ENCODE data around the gene BTNL2. TPM values are rescaled to one million over a fixed set of nuclear protein-coding genes. Genes with fewer than 3 reads are reported as not detected.

Gene BTNL2
- total RNA-seq, 1 donor from 2014 or later: not detected

GRCh38 chr6:32411566-32412327, 4.8 kb upstream of the BTNL2 start:
- no peaks in the 10 kb centered on the region for H3F3A ChIP-seq (ENCODE audit: low read depth)
- H3K27ac ChIP-seq: no peak overlapping the region
- Mint-ChIP-seq H3K4me1 (peaks cover 10% of the 10 kb centered on the region), H3K36me3 (no peaks in the 10 kb centered on the region), H3K27me3 (ENCODE audit: insufficient read depth, low read depth) (peaks cover 10% of the 10 kb centered on the region), H3K9me3 (no peaks in the 10 kb centered on the region), H3K4me3 (no peak overlapping the region), H3K27ac (no peak overlapping the region)
- no peak overlapping the region for H3K4me2 ChIP-seq
- no peaks in the 10 kb centered on the region for H3K36me3 ChIP-seq
- H3K4me3 ChIP-seq: no peak overlapping the region
- H3K9ac ChIP-seq: no peak overlapping the region
- H3K9me3 ChIP-seq (ENCODE audit: low read depth): no peaks in the 10 kb centered on the region
- no peak overlapping the region for H2AFZ ChIP-seq (replicated peaks)
- peaks cover 31% of the 10 kb centered on the region for H3K27me3 ChIP-seq
- no peaks in the 10 kb centered on the region for H3K79me2 ChIP-seq (ENCODE audit: low read depth)
- H4K20me1 ChIP-seq (ENCODE audit: low read depth): no peaks in the 10 kb centered on the region
- peaks cover 10% of the 10 kb centered on the region for H3K4me1 ChIP-seq
- DNase-seq (ENCODE audit: low spot score): no peak
- TF ChIP-seq EZH2phosphoT487 (IDR thresholded peaks at IDR 0.05): no peak
- TF ChIP-seq CTCF (IDR thresholded peaks at IDR 0.05): no peak
- no peak for TF ChIP-seq EZH2 (IDR thresholded peaks at IDR 0.05)

GRCh38 chr6:32410906-32411305, 3.9 kb upstream of the BTNL2 start:
- no peak overlapping the region for H3K9ac ChIP-seq
- H3K36me3 Mint-ChIP-seq: no peaks in the 10 kb centered on the region
- no peak overlapping the region for H3K27ac ChIP-seq
- DNase-seq (ENCODE audit: low spot score): no peak
- no peaks in the 10 kb centered on the region for H3K9me3 Mint-ChIP-seq
- H3K4me3 ChIP-seq: no peak overlapping the region
- peaks cover 13% of the 10 kb centered on the region for H3K4me1 ChIP-seq
- H3K4me1 Mint-ChIP-seq: peaks cover 10% of the 10 kb centered on the region
- no peak overlapping the region for H2AFZ ChIP-seq (replicated peaks)
- peaks cover 28% of the 10 kb centered on the region for H3K27me3 ChIP-seq
- TF ChIP-seq CTCF (IDR thresholded peaks at IDR 0.05): no peak
- TF ChIP-seq EZH2phosphoT487 (IDR thresholded peaks at IDR 0.05): no peak
- TF ChIP-seq EZH2 (IDR thresholded peaks at IDR 0.05): no peak
- H3K27me3 Mint-ChIP-seq (ENCODE audit: insufficient read depth, low read depth): peaks cover 10% of the 10 kb centered on the region
- no peak overlapping the region for H3K4me3 Mint-ChIP-seq
- no peaks in the 10 kb centered on the region for H3K9me3 ChIP-seq (ENCODE audit: low read depth)
- no peak overlapping the region for H3K27ac Mint-ChIP-seq
- no peaks in the 10 kb centered on the region for H3K36me3 ChIP-seq
- H4K20me1 ChIP-seq (ENCODE audit: low read depth): no peaks in the 10 kb centered on the region
- no peaks in the 10 kb centered on the region for H3F3A ChIP-seq (ENCODE audit: low read depth)
- H3K4me2 ChIP-seq: no peak overlapping the region
- no peaks in the 10 kb centered on the region for H3K79me2 ChIP-seq (ENCODE audit: low read depth)

GRCh38 chr6:32406197-32406596, 784 bp downstream of the BTNL2 start:
- Mint-ChIP-seq H3K36me3 (no peaks in the 10 kb centered on the region), H3K27ac (no peak overlapping the region), H3K27me3 (ENCODE audit: insufficient read depth, low read depth) (peaks cover 2% of the 10 kb centered on the region), H3K9me3 (no peaks in the 10 kb centered on the region), H3K4me3 (no peak overlapping the region), H3K4me1 (peaks cover 3% of the 10 kb centered on the region)
- no peak overlapping the region for H3K4me3 ChIP-seq
- H3K79me2 ChIP-seq (ENCODE audit: low read depth): no peaks in the 10 kb centered on the region
- H3K36me3 ChIP-seq: no peaks in the 10 kb centered on the region
- no peak overlapping the region for H3K27ac ChIP-seq
- H3K9ac ChIP-seq: no peak overlapping the region
- H4K20me1 ChIP-seq (ENCODE audit: low read depth): no peaks in the 10 kb centered on the region
- no peak for DNase-seq (ENCODE audit: low spot score)
- no peaks in the 10 kb centered on the region for H3K9me3 ChIP-seq (ENCODE audit: low read depth)
- H3K4me2 ChIP-seq: no peak overlapping the region
- H2AFZ ChIP-seq (replicated peaks): no peak overlapping the region
- no peaks in the 10 kb centered on the region for H3K27me3 ChIP-seq
- peaks cover 13% of the 10 kb centered on the region for H3K4me1 ChIP-seq
- H3F3A ChIP-seq (ENCODE audit: low read depth): no peaks in the 10 kb centered on the region
- no peak for TF ChIP-seq CTCF (IDR thresholded peaks at IDR 0.05)
- TF ChIP-seq EZH2phosphoT487 (IDR thresholded peaks at IDR 0.05): no peak
- no peak for TF ChIP-seq EZH2 (IDR thresholded peaks at IDR 0.05)

All from neural progenitor cell (in vitro differentiated cells).